Stimulated activated naive CD8-positive, alpha-beta T cell treated with anti-CD3 and anti-CD28 coated beads, Interleukin-15, amount 100 ng/mL, for 72 hours (primary cell): ENCODE data around the gene WNT7B.
A peak's percentile ranks its signal among the peaks of the same experiment; 100 is the strongest.

Experiments used
- ATAC-seq: fragments of 150-1000 bp; cut with Tn5 transposase; 2 replicates; pipeline ENCODE4 v1.10.0; 2021; ENCODE audit warnings: mild to moderate bottlenecking, moderate library complexity
- DNase-seq, 2 donors: peaks; one replicate each; pipeline ENCODE4 v3.0.0; 2021 to 2022
- H3K27ac Mint-ChIP-seq, 2 donors: one replicate each; pipeline ENCODE4 v1.8.0; 2022; ENCODE audit warnings: mild to moderate bottlenecking in 2 of 2, mixed read lengths in 2 of 2, moderate library complexity in 2 of 2
- H3K27me3 Mint-ChIP-seq: one replicate; pipeline ENCODE4 v1.8.0; 2022; ENCODE audit warnings: mixed read lengths
- H3K4me1 Mint-ChIP-seq: one replicate; pipeline ENCODE4 v1.8.0; 2022; ENCODE audit warnings: mild to moderate bottlenecking, mixed read lengths
- H3K4me3 Mint-ChIP-seq, 2 donors: one replicate each; pipeline ENCODE4 v1.8.0; 2022; ENCODE audit warnings: mild to moderate bottlenecking in 2 of 2, mixed read lengths in 2 of 2, moderate library complexity in 1 of 2
- H3K9me3 Mint-ChIP-seq, 2 donors: one replicate each; pipeline ENCODE4 v1.8.0; 2022; ENCODE audit warnings: mixed read lengths in 2 of 2

Gene WNT7B

DNA sequence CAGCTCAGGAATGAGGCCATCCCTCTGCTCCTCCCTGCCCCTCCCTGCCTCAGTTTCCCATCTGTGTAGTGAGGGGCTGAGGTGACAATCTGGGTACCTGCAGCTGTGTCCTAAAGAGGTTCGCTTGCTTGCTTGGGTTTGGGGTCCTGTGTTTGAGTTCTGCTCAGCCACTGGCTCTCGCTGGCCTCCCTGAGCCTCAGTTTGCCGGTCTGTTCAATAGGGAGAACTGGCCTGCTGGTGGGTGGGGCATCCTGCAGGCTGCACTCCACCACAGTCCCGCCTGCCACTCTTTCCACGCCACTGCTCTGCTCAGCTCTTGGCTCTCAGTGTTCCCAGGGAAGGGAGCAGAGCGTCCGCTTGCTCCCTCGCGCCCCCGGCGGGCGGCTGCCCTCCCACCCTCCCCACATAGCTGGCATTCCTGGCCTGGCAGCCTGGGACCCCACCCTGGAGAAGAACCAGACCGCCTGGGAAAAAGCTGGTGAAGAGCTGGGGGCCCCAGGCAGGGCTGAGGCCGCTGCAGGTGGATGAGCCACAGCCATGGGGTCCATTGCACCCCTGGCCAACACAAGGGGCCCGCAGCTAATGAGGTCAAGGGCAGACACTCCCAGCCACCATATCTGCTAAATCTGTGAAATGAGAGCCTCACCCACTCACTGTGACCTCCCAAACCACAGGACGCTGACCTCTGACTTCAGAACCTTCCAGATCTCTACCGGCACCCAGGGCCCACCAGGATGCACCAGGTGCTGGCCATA is 15.1 kb downstream of the WNT7B start:
- Mint-ChIP-seq H3K4me3 (no peak overlapping the region), H3K4me1 (no peaks in the 10 kb centered on the region), H3K27ac (no peak overlapping the region), H3K27me3 (peaks cover 25% of the 10 kb centered on the region), H3K9me3 (no peaks in the 10 kb centered on the region)
- no peak for DNase-seq
- ATAC-seq, result no peak

DNA sequence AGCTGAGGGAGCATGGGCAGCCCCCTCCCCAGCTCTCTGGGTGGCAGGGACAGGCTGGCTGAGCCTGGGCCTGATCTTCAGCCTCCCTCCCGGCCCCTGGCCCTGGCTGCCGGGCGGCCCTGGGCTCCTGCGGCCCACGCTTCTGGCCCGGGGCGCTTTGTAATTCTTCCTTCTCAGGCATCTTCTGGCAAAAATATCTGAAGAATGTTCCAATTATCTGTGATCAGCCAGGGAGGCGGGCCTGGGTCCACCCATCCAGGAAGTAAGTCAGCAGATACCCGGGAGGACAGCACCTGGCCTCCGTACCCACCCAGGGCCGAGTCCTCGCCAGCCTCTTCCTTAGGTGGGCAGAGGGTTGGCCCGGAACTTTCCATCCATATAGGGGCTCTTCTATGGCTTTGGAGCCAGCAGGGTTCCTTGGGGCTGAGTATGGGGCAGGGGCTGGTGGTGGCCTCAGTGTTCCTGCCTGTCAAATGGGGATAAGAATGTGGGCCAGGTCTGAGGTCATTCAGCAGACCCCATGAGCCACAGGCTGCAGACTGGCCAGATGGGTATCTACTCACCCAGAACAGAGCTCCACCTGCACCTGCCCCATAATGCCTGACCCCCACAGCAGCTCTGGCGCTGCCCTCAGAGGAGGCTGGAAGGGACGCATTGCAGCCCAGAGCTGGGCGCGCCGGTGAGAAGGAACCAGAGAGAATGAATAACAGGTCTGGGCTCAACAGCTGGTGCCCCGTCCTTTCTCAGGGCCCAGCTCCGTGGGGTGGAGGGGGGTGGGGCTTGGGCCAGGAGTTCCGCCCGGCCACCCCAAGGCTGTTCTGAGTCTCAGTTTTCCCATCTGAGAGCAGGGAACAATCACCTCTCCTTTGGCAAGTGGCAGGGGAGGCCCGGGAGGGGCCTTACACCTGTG is 16.2 kb downstream of the WNT7B start:
- ATAC-seq (no peak), DNase-seq (no peak)
- Mint-ChIP-seq H3K4me3 (no peak overlapping the region), H3K9me3 (no peaks in the 10 kb centered on the region), H3K27ac (no peak overlapping the region), H3K4me1 (no peaks in the 10 kb centered on the region), H3K27me3 (peaks cover 13% of the 10 kb centered on the region)

DNA sequence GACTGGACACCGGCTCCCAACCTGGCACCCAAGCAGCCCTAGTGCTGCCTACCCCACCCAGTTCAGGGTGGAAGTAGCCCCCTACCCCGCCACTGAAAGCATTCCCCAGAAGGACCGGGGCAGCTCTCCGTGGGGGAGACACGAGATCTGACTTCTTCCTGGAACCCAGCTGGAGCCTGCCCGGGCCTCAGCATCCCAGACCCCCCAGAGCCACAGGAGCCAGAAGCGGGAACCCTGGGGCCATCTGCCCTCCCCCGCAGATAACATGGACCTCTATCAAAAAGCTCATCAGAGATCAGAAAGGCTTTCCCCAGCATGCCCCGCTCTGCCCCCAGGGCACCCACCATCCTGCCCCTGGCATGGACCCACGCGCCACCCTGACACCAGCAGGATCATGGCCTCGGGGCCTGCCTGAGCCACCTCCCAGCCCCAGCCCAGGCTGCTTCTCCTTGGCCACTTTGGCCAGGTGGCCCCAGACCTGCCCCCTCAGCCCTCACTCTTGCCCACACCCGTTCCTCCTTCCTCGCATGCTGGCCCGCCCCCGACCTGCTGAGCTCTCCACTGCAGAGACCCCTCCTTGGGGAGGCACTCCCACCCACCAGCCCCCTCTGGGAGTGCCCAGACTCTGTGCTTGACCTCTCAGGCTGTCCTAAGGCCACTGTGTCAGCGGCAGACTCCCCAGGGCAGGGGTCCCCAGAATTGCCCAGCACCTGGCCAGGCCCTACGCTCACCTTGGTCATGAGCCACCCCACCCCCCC is 17.1 kb downstream of the WNT7B start:
- H3K9me3 Mint-ChIP-seq, result no peaks in the 10 kb centered on the region
- no peak overlapping the region for H3K4me3 Mint-ChIP-seq
- ATAC-seq (no peak), DNase-seq (no peak)
- no peaks in the 10 kb centered on the region for H3K4me1 Mint-ChIP-seq
- peaks cover 5% of the 10 kb centered on the region for H3K27me3 Mint-ChIP-seq
- H3K27ac Mint-ChIP-seq, result no peak overlapping the region

DNA sequence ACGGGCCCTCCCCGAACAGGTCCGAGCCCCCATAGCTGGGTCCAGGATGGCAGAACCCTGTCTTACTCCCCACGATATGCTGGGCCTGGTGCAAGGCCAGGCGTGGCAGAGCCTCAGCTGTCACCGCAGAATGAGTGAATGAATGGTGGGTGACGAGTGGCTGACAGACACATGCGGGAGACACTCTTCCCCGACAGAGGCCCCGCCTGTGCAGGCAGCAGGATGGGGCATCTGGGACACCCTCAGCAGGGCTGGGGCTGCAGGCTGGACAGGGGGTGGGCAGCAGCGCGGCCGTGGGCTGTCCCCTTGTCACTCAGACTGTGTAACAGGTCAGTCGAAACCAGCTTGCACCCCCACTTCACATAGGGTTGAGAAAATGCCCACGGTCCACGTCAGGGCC is 18.0 kb downstream of the WNT7B start:
- H3K27ac Mint-ChIP-seq, result no peak overlapping the region
- H3K4me1 Mint-ChIP-seq, result no peaks in the 10 kb centered on the region
- DNase-seq, result no peak
- H3K27me3 Mint-ChIP-seq, result peaks cover 2% of the 10 kb centered on the region
- no peak for ATAC-seq
- H3K4me3 Mint-ChIP-seq, result no peak overlapping the region
- no peaks in the 10 kb centered on the region for H3K9me3 Mint-ChIP-seq

DNA sequence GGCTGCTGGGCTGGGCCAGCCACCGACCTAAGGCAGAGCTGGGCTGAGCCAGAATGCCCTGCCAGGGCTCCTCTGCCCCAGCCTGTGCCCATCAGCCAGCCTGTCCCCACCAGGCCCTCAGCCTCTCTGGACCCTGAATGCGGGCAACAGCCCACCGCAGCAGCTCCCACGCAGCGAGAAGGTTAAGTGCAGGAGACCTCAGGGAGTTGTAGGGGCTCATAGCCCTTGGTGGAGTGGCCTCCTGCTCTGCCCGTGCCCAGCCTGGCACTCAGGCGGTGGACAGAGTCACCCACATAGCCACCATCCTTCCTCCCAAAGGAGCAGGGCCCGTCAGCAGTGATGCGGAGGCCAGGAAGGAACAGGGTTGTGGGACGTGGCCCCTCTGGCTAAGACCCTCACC is 19.1 kb downstream of the WNT7B start:
- Mint-ChIP-seq H3K4me3 (no peak overlapping the region), H3K27ac (no peak overlapping the region), H3K9me3 (no peaks in the 10 kb centered on the region), H3K4me1 (no peaks in the 10 kb centered on the region), H3K27me3 (peaks cover 13% of the 10 kb centered on the region)
- ATAC-seq (no peak), DNase-seq (no peak)

DNA sequence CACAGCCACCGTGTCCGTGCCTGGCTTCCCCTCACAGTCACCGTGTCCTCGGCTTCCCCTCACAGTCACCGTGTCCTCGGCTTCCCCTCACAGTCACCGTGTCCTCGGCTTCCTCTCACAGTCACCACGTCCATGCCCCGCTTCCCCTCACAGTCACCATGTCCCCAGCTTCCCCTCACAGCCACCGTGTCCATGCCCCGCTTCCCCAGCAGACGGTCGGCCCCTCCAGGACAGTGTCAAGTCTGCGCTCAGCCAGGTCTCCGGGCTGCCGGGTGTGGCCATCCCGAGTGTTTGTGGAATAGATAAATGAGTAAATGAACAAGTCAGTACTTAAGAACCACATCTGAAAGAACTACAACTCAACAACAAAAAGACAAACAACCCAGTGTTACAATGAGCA is 23.8 kb downstream of the WNT7B start:
- ATAC-seq, result no peak
- H3K9me3 Mint-ChIP-seq, result no peaks in the 10 kb centered on the region
- no peaks in the 10 kb centered on the region for H3K4me1 Mint-ChIP-seq
- no peak for DNase-seq
- H3K27me3 Mint-ChIP-seq, result peaks cover 26% of the 10 kb centered on the region
- H3K27ac Mint-ChIP-seq, result no peak overlapping the region
- no peak overlapping the region for H3K4me3 Mint-ChIP-seq

DNA sequence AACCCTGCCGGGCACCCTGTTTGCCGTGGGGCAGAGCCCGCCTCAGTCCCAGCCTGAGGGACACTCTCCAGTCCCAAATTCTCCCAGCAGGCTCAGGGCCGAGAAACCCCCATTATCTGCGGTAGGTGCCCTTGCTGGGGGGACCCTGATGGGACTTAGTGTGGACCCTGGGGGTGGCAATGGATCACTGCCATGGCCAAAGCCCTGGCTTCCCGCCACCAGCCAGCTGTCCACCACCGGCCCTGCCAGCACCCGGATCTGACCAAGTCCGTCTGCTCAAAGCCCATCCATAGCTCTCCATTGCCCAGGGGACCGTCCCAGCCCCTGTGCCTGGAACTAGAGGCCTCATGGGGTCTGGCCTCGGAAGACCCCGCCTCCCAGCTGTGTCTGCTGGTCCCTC is 24.4 kb downstream of the WNT7B start:
- ATAC-seq (no peak), DNase-seq (no peak)
- Mint-ChIP-seq H3K9me3 (no peaks in the 10 kb centered on the region), H3K4me3 (no peak overlapping the region), H3K4me1 (no peaks in the 10 kb centered on the region), H3K27ac (no peak overlapping the region), H3K27me3 (peaks cover 29% of the 10 kb centered on the region)

DNA sequence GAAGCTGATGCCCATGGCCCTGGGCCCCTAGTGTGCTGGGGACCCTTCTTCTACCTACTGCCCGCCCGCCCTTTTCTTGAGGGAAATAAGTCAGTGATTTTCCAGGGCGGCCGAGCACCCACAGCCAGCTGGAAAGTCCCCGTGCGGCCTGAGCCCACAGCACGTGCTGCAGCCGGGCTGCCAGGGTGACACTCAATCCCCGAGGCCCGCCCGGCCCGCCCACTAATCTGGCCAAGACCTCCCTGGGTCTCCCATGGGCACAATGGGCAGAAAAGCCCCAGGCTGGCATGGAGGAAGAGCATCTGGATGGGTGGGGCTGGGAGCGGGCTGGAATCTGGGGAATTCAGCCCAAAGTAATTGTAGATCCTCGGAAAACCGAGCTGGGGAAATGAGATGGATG is 24.8 kb downstream of the WNT7B start:
- peaks cover 33% of the 10 kb centered on the region for H3K27me3 Mint-ChIP-seq
- H3K27ac Mint-ChIP-seq, result no peak overlapping the region
- DNase-seq (no peak), ATAC-seq (no peak)
- H3K4me3 Mint-ChIP-seq, result no peak overlapping the region
- H3K9me3 Mint-ChIP-seq, result no peaks in the 10 kb centered on the region
- no peaks in the 10 kb centered on the region for H3K4me1 Mint-ChIP-seq

DNA sequence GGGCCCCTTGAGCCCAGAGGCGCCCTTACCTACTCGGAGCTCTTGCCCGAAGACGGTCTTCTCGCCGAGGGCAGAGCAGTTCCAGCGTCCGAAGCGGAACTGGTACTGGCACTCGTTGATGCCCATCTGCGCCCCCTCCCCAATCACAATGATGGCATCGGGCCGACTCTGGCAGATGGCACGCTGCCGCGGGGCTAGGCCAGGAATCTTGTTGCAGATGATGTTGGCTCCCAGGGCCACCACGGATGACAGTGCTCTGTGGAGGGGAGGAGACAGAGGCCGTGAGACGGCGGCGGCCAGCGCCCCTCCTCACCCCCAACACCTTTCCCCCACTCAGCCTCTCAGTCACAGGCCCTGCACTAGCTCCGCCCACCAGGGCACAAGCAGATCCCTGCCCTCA is 27.1 kb downstream of the WNT7B start:
- ATAC-seq (no peak), DNase-seq (no peak)
- Mint-ChIP-seq H3K27ac (no peak overlapping the region), H3K27me3 (peaks cover 36% of the 10 kb centered on the region), H3K9me3 (no peaks in the 10 kb centered on the region), H3K4me1 (no peaks in the 10 kb centered on the region), H3K4me3 (no peak overlapping the region)

DNA sequence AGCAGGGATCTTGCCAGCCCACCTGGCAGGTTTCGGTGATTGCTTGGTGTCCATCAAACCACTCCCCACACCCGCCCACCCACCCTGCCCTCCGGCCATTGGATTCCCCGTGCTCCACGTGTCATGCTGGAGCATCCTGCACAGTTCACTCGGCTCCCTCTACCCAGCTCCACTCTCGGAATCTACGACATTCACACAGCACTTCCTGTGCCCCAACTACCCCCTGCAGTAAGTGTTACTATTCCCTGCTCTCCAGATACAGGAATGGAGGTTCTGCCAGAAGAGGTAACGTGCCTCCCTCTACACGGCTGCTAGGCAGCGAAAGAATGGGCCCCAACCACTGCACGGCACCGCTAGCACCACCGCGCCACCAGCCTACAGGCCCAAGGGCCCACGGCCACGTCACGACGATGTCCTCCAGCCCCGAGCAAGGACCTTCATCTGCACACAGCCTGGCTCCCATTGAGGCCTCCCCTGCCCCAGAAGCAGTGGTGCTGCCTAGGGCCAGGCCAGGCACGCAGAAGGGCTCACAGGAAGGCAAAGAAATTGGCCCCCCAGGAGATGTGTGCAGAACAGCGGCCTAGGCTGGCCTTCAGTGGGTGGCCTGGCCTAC is 27.6 kb downstream of the WNT7B start:
- no peak for DNase-seq
- H3K9me3 Mint-ChIP-seq, result no peaks in the 10 kb centered on the region
- peak overlapping the region in 1 of 2 donors; percentile 27 for H3K27ac Mint-ChIP-seq
- H3K4me3 Mint-ChIP-seq, result no peak overlapping the region
- no peak for ATAC-seq
- no peaks in the 10 kb centered on the region for H3K4me1 Mint-ChIP-seq
- H3K27me3 Mint-ChIP-seq, result peaks cover 36% of the 10 kb centered on the region

DNA sequence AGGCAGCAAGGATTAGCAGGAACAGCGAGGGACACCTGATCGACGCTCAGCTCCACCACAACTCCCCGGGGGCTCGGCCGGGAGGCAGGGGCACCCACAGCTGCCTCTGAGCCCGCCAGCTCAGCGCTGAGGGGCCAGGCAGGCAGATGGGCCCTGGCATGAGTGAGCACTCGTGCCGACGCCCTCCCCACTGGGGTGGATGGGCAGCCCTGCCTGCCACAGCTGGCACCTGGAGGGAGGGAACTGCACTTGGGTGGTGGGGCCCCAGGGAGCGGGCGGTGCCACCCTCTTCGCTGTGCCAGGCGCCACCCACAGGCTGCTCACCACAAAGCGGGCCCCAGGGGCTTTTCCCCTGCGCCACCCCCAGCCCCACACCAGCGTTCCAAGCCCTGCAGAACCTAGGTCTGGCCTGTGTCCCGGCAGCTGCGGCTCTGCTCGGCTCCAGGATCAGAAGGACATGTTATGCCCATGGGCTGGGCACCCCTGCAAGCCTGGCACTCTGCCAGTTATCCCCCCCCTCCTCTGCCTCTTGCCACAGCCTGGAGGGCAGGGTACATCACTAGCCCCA is 28.8 kb downstream of the WNT7B start:
- Mint-ChIP-seq H3K9me3 (no peaks in the 10 kb centered on the region), H3K27ac (no peak overlapping the region), H3K27me3 (peaks cover 27% of the 10 kb centered on the region), H3K4me3 (no peak overlapping the region), H3K4me1 (no peaks in the 10 kb centered on the region)
- ATAC-seq (peak; percentile 18), DNase-seq (no peak)

DNA sequence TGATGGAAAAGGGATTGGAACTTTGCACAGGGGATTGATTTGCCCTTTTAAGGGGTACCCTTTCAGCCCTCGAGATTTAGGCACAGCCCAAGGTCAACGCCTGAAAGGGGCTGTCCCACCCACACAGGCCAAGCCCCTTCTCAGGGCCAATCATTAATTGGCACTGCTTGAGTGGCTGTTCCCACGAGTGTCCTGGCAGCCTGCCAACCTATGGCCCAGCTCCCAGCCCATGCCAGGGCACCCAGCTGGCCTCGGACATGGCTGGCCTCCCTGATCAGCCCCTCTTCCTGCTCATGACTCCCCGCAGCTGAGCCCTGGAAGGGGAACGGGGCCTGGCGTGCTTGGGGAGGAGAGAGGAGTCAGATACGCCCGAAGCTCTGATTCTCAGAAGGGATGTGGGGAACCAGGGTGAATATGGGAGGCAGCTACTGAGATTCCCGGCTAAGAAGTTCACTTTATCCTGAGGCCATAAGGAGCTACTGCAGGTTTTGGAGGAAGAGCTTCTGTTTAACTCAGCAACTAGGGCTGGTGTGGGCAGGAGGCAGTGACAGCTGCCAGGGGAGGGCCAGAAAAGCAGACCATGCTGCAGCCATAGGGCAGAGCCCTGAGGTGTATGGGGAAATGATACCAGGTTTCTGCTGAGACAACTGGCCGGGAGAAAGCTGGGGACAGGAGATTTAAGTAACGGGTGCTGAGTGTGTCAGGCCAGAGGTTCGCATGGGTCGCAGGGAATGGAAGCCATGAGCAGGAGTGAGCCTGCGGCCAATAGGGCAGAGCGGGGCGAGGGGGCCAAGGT is 30.0 kb downstream of the WNT7B start:
- DNase-seq, result no peak
- H3K4me3 Mint-ChIP-seq, result no peak overlapping the region
- no peaks in the 10 kb centered on the region for H3K9me3 Mint-ChIP-seq
- ATAC-seq, result no peak
- H3K27me3 Mint-ChIP-seq, result peaks cover 18% of the 10 kb centered on the region
- H3K27ac Mint-ChIP-seq, result no peak overlapping the region
- H3K4me1 Mint-ChIP-seq, result no peaks in the 10 kb centered on the region

DNA sequence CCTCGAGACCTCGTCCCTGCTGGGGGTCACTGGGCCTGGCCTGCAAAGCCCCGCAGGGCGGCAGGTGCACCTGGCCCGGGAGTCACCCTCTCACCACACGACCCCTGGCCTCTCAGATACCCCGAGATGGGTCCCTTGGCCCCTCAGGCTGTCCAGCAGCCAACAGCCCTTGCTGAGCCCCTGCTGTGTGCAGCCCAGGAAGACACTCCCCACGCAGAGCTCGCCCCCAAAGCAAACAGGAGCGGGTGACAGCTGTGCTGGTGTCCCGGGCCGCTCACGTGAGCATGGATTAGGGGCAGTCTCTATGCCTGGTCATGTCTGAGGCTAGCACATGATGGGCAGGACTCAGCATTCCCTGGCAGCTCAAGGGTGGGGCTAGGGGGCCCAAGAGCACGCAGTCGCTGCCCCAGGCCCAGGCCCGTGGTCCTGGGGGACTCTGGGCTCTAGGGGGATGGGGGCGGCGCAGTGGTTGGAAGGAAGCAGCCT is 31.3 kb downstream of the WNT7B start:
- H3K4me1 Mint-ChIP-seq, result no peaks in the 10 kb centered on the region
- no peak overlapping the region for H3K4me3 Mint-ChIP-seq
- H3K27me3 Mint-ChIP-seq, result peaks cover 18% of the 10 kb centered on the region
- H3K9me3 Mint-ChIP-seq, result no peaks in the 10 kb centered on the region
- H3K27ac Mint-ChIP-seq, result no peak overlapping the region
- no peak for DNase-seq
- ATAC-seq, result no peak

DNA sequence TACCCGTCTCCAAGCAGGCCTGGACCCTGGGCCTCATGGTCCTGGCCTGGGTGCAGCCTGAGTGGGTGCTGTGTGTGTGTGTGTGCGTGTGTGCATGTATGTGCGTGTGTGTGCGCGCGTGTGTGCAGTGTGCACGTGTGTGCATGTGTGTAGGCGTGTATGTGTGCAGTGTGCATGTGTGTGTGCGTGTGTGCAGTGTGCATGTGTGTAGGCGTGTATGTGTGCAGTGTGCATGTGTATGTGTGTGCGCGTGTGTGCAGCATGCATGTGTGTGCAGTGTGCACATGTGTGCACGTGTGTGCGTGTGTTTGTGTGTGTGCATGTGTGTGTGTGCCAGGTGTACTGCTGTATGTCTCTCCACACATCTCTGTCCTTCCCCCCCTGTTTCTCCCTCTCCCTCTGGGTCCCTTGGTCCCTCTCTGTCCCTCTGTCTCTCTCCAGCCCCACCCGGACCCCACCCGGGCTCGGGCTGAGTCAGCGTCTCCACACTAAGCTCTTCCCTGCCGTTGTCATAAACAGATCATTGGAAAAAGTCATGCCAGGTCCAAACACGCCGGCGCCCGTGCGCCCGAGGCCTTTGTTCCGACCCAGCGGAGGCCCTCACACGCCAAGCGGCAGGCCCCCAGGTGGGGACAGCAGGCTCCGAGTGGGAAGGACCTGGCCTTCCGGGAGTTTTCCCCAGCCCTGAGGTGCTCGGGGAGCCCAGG is 34.0 kb downstream of the WNT7B start:
- Mint-ChIP-seq H3K27ac (no peak overlapping the region), H3K4me1 (no peaks in the 10 kb centered on the region), H3K9me3 (peaks cover 4 to 5% of the 10 kb centered on the region in 2 donors), H3K4me3 (no peak overlapping the region), H3K27me3 (peaks cover 10% of the 10 kb centered on the region)
- no peak for ATAC-seq
- no peak for DNase-seq
